Suprapubic skin (tissue), 3 donors: ENCODE data around the gene USP17L11.
"Not testable (repeated sequence)": the region's sequence is repeated elsewhere in the genome, so short reads cannot be mapped to it uniquely, and the experiment has no call there.

Experiments used
- POLR2A ChIP-seq, 2 donors: fragments of 450-650 bp; IDR thresholded peaks; one replicate each; pipeline ENCODE4 v1.6.1; 2017; ENCODE audit warnings: antibody characterized with exemption in 2 of 2, mild to moderate bottlenecking in 2 of 2, moderate library complexity in 2 of 2
- TF ChIP-seq, protein P1 (sequence below), 2 donors: fragments of 200-600 bp in 1 of 2; fragments of 450-650 bp in 1 of 2; sonication (generic) in 1 of 2; IDR thresholded peaks; one replicate each; pipeline ENCODE4 v1.5.1; 2016 to 2019; ENCODE audit warnings: antibody characterized with exemption in 2 of 2, mild to moderate bottlenecking in 1 of 2, moderate library complexity in 1 of 2

DNA sequence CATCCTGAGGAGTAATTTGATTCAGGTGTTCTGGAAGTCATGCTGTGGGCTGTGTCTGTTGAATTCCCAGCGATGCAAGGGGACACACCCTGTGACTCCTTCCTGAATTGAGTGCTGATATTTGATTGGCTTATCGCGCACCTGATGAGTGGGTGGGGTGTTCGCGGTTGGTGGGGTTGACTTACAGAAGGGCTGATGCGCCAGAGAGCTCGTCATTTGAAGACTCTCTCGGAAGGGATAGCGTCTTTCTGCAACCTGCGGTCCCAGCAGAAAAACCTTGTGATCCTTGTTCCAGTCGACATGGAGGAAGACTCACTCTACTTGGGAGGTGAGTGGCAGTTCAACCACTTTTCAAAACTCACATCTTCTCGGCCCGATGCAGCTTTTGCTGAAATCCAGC is 4.6 kb downstream of the USP17L11 start, which contains the start of gene USP17L12:
- not testable (repeated sequence) for TF ChIP-seq POLR2A (IDR thresholded peaks at IDR 0.05)
- TF ChIP-seq, protein P1, sequence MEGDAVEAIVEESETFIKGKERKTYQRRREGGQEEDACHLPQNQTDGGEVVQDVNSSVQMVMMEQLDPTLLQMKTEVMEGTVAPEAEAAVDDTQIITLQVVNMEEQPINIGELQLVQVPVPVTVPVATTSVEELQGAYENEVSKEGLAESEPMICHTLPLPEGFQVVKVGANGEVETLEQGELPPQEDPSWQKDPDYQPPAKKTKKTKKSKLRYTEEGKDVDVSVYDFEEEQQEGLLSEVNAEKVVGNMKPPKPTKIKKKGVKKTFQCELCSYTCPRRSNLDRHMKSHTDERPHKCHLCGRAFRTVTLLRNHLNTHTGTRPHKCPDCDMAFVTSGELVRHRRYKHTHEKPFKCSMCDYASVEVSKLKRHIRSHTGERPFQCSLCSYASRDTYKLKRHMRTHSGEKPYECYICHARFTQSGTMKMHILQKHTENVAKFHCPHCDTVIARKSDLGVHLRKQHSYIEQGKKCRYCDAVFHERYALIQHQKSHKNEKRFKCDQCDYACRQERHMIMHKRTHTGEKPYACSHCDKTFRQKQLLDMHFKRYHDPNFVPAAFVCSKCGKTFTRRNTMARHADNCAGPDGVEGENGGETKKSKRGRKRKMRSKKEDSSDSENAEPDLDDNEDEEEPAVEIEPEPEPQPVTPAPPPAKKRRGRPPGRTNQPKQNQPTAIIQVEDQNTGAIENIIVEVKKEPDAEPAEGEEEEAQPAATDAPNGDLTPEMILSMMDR (IDR thresholded peaks at IDR 0.05): not testable (repeated sequence)
